Stimulated activated CD4-positive, alpha-beta T cell treated with anti-CD3 and anti-CD28 coated beads, Interleukin-1b, Interleukin-23, amount 100 ng/mL, for 4 hours (primary cell): ENCODE data around the gene BDP1.
A peak's percentile ranks its signal among the peaks of the same experiment; 100 is the strongest.
"Not testable (repeated sequence)": the region's sequence is repeated elsewhere in the genome, so short reads cannot be mapped to it uniquely, and the experiment has no call there.

Experiments
- DNase-seq, 2 donors: peaks; one replicate each; pipeline ENCODE4 v3.0.0-alpha.2; 2020; ENCODE audit warnings: low read depth in 2 of 2

The BDP1 gene, protein sequence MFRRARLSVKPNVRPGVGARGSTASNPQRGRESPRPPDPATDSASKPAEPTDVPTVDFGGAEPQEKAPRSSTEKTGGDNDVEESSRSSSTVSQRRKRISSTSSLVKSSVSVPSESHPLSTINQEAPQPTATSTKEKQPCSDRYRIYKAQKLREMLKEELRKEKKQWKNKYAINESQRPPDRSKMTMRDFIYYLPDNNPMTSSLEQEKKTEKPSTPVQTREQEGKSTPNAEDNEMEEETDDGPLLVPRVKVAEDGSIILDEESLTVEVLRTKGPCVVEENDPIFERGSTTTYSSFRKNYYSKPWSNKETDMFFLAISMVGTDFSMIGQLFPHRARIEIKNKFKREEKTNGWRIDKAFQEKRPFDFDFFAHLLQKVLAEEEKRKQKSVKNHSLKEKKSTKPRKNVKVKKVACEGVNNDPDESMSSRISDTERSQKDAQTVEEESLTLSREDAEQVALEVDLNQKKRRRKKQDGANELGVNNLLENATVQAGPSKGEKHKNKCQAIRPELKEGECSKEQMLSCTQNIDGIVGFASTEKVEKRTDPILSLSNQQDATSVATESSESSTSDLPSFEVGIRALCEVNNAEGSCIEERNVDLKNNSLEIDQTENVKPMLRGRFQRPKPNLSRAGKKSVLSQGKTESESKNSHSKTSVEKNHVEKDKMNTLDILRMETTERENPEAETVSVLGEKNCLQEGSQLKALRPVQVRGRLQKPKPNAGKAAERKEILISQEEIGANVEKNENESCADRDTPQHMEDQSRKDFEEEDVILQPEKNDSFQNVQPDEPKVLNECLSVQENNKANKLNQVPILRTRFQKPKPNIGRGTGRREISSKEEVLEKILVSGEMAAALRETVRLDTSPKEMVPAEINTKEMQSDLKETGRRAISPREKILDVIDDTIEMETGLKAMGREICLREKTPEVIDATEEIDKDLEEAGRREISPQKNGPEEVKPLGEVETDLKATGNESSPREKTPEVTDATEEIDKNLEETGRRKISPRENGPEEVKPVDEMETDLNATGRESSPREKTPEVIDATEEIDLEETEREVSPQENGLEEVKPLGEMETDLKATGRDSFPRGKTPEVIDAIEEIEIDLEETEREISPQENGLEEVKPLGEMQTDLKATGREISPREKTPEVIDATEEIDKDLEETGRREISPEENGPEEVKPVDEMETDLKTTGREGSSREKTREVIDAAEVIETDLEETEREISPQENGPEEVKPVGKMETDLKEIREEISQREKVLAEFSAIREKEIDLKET (N-terminal part only)

DNA sequence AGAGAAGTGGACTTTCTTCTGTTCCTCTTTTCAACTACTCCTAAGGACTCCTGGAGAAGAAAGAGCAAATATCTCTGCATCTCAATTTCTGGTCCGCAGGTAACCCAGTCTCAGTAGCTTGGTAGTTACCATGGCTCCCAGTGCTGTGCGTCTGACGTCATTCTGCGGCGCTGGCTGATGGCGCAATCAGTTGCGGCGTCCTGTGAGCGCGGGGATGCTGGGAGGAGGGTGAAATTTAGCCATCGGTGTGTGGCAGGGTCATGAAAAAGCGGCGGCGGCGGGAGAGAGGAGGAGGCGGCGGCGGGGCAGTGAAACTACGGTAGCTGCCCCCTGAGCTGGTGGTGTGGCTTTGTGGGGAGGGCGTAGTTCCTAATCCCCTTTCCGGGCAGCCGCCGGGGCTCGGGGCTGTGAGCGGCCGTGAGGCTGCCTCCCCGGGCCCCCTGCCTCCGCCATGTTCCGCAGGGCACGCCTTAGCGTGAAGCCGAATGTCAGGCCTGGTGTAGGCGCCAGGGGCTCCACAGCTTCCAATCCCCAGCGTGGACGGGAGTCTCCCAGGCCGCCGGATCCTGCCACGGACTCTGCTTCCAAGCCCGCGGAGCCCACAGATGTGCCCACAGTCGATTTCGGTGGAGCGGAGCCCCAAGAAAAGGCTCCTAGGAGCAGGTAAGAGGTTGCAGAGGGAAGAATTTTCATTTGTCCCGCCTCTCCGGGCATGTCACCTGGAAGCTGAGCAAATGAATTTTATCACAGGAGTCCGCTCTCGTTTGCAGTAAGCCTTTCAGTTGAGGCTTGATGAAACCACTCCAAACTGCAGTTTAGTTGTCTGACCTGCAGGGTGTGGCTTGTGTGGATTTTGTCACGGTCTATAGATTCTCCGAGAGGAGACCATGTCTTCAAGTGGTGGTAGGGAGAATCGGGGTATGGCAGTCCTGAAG is at the start of gene BDP1:
BDP1 (plus strand) TSS at position 225 of the 935 bp plus-strand sequence; CDS start at position 452, 227 bp downstream.
- peak; percentile 94 to 95 for DNase-seq

DNA sequence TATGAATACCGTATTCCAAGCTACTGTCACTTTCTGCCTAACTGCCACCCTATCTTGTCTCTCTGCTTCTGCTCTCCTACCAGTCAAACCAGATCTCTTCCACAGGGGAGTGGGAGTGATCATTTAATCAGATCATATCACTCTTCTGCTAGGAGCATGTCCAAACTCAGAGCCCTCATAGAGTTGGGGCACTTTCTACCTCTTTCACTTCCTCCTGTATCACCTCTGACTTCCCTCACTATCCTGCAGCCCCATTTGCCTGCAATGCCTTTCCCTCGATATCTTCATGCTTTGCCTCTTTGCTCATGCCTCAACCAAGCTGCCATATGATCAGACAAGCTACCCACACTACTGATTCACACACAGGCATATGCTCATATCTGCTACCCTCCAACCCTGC is 45.4 kb upstream of the BDP1 start:
- DNase-seq = not testable (repeated sequence)

DNA sequence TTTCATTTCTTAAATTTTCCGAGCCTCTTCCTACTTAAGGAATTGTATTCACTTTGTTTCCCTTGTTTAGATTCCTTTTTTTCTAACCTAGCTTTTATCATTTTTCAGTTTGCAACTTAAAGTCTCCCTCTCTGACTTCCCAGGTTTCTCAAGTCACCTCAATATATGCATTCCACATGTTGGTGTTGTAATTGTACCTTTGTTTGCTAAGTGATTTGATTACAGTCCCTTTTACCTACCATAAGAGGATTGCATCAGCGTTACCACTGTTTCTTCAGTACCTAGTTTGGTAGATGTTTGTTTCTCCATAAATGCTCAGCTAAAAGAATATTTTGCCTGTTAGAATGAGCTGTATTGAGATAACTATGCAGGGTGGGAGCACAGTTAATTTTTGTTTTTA is 39.8 kb upstream of the BDP1 start:
- not testable (repeated sequence) for DNase-seq

DNA sequence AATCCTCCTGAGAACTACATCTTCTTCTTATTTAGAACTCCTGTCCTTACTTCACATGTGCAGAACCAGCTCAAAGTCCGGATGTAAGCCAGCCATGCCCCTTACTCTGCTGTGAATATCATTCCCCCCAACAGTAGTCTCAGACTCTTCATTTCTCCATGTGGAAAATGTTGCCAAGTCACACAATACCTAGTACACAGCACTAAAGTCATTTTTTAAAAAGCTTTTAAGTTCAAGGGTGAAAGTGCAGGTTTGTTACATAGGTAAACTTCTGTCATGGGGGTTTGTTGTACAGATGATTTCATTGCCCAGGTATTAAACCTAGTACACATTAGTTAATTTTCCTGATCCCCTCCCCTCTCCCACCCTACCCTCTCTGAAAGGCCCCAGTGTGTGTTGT is 37.4 kb upstream of the BDP1 start:
- DNase-seq = not testable (repeated sequence)

DNA sequence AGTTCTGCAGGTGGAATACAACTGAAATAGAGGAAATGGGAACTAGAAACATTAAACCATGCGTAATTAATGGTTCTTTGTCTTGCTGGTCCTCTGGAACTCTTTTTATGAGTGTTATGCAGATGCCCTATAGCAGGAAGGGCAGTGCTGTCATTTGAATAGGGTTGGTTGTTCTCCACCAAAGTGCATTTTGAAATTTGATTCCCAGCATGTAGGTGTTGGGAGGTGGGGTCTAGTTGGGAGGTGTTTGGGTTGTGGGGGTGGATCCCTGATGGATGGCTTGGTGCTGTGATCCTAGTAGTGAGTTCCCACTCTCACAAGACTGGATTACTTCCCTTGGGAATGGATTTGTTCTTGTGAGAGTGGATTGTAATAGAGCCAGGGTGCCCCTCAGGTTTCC is 34.2 kb upstream of the BDP1 start:
- DNase-seq = not testable (repeated sequence)

DNA sequence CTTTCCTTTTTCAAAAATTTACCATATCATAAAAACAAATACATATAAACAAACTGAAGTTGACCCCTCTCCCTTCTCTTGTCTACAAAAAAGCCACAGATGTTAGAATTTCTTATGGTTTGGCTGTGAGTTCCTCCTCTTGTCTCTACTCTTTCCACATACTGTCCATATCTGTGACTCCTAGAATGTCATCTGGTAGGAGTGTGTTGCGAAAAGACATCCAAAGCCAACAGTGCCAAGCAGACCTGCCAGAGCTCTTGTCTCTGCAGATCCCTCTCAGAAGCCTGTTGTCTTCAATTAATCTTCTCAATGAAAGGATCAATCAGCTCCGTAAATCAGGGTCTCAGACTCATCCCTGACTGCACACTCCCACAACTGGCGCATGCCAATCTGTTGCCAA is 31.6 kb upstream of the BDP1 start:
- DNase-seq = not testable (repeated sequence)

DNA sequence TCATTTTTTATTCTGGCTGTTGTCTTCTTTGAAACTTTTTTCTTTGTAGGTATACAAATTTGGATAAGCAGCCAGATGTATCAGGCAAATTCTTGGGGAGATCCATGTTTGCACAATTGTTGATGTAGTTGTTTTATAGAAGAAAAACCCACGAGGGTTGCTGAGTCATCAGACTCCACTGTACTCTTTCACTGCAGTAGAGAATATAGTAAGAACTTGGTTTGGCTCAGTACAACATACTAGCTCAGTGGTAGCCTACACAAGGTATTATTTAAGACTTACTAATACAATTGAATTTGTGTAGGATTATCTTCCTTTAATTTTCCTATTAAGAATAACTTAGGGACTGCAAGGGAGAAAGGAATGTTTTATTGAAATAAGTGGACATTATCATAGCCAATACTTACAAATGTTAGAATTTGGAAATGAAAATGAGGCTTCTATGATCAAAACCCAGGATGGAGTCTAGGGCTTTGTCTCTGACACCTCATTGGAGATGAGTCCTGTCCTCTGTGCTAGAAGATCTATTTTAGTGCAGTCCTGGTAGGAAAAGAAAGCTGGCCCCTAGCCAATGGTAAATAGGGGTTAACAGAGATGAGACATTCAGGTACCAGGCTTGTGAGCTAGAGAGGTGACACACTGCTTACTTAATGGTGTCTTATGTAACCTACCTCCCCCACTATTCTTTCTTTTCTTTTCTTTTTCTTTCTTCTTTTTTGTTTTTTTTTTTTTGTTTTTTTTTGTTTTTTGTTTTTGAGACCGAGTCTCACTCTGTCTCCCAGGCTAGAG is 28.6 kb upstream of the BDP1 start:
- DNase-seq = not testable (repeated sequence)

DNA sequence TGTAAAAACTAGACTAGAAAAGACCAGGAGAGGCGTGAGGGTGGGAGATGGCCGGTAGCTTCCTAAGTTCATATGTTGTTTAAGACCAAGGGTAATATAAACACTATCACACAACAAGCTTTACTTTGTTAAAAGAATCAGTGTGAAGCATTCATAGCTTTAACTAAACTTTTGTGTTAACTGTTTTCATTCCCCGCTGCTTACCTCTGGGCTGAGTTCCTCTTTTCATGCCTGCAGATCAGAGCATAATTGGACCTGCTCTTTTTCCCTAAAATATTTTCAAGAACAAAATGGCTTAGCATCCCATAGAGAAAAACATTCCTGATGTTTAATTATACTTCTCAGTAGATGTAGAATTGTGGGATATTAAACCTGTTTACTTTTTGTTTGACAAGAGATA is 23.0 kb upstream of the BDP1 start:
- not testable (repeated sequence) for DNase-seq

DNA sequence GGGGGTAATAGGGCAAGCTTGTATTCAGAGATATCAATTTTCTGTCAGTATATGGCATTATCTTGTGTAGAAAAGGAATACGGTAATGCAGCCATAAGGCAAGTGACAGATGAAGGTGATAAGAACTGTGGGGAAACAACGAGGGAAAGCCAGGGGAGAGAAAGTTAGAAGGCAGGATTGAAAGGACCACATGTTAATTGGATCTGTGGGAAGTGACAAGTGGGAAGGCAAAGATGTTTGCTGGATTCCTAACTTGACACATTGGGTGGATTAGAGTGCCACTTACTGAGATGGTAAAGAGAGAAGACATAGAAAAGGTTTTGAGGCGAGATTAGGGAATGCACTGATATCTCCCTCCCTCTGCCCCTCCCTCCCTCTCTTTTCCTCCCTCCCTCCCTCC is 20.6 kb upstream of the BDP1 start:
- DNase-seq = not testable (repeated sequence)

DNA sequence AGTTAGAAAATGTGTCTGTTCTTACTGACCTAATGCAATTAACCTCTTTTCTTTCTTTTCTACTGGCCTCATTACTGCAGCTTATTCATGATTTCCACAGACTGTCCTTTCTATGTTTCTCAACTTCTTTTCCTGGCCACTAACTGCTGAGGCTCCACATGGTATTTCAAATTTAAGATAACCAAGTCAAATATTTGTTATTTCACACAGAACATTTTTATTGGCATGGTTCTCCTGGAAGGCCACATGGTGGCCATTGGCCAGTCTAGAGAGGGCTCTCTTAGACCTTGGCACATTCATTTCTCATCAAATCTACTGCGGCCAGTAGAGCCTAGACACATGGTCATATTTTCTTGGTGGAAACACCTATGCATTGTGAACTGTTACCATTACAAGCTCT is 13.9 kb upstream of the BDP1 start:
- not testable (repeated sequence) for DNase-seq

DNA sequence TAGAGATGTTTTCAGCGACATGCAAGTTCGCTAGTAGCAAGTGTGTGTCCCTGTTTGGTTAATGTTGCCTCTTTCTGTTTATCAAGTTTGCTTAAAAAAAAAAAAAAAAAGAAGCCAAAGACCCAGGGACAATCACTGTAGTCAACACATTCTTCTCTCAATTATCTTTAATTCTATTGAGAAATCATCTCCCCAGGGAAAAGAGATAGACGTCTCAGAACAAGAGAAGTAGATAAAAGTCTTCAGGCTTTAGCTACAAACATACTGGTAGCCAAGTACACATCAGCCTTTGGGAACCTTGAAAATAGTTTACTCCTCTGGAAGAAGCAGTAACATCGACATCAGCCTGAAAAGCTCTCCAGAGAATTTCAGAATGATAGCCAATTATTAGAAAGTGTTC is 11.6 kb upstream of the BDP1 start:
- not testable (repeated sequence) for DNase-seq

DNA sequence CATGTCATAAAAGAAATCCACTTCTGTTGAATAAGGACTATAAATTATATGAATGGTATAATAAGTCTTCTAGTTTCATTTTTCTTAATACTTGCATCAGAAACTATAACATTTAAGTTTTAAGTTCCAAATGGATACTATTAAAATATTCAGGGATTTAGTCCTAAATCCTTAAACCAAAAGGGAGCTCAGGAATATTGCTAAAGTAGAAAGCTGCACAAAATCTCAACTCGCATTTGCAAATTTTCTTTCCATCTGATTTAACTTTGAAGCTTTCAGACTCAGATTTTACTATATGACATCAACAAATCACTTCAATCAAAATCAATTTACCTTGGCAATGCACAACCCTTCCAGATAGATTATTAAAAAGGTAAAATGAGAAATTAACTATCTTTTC is 10.4 kb upstream of the BDP1 start:
- DNase-seq = not testable (repeated sequence)

DNA sequence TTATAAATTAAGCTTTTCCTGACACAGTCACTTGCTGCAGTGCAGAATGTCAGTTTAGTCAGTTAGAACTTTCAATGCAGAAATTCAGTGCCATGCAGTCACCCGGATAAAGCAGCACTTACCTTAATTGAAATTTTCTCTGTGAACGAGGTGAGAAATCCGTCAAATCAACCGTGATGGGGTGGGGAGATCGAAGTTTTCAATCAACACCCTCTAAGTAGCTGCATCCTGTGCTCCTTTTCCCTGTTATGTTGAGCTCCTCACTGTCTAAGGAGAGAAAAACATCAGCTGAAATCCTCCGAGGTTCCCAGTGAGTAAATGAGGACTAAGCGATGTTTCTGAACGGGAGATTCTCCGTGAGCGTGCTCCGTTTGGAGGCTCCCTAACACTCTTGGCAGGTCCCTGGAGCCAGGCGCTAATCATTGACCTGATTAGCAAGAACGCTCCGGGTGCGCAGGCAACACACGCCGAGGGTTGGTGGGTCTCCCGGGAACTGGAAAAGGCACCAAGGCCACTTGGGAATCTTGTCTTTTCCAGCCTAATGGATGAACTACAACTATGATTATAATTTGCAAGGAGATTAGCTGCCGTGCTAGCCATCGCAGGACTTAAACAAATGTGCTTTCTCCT is 9.8 kb upstream of the BDP1 start:
- DNase-seq = not testable (repeated sequence)

DNA sequence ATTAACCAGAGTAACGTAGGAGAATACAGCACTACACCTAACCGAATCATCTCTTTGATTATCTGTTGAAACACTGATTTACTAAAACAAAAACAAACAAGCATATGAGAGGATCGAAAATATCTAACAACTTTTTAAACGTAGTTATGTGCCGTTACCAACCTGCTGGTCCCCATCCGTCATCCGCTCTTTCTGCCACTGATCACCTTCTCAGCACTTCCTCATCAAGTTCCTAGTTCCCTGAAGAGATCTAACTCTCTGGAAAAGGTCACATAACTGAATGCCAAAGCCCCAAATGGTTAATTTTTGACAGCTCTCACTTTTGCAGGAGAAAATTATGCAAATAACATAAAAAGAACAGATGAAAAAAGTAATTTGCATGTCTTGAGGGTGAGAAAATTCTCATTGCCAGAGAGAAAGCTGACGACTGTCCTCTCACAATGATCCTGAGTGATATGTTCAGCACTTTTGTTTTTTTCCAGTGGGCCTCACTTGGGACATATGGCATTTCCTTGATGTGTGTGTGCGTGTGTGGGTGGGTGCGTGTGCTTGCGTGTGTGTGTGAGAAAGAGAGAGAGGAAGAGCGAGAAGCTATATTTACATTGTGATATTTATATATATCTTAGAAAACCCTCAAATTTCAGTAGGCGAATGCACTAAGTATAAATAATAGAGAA is 8.8 kb upstream of the BDP1 start:
- DNase-seq = not testable (repeated sequence)

DNA sequence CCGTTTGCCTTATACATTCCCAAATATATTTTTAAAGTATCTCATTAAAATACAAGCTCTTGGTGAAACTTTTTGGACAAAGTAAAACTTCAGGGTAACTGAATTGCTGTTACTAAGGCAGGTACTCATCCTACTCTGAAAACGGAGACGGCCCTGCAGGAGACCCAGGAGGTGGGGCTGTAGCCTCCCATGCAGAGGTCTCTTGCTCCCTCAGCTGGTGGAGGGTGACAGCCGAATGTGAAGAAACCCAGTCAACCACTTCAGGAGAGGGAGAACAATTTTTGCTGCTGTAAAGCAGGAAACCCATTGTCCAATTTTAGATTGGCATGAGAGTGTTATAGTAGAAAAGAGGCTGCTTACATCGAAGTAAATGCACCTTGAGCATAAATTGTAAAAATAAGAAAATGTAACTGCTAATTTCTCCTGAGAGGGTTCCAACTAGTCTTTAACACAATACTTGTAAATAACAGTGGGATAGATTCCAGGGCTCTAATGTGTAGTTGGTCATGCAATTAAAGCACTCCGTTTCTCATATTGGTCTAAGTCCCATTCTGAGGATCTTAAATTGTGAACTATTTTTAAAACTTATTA is 8.1 kb upstream of the BDP1 start:
- peak; percentile 18 for DNase-seq

DNA sequence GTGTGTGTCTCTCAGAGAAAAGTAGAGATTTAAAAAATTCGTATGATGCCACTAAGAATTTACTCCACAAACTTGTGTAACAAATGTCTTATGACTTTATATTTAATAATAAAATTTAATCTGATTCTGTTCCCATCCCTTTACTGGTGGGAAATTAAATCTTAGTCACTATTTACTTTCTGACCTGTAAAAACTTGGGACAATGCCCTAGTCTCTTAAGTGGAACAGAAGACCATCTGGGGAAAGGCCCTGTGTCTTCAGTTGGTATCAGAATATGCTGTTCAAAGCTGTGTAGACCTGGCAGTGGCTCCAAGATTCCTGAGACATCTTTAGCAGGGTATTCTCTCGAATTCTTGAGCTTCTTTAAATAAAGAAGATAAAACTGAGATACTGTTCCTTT is 2.6 kb upstream of the BDP1 start:
- DNase-seq = no peak

DNA sequence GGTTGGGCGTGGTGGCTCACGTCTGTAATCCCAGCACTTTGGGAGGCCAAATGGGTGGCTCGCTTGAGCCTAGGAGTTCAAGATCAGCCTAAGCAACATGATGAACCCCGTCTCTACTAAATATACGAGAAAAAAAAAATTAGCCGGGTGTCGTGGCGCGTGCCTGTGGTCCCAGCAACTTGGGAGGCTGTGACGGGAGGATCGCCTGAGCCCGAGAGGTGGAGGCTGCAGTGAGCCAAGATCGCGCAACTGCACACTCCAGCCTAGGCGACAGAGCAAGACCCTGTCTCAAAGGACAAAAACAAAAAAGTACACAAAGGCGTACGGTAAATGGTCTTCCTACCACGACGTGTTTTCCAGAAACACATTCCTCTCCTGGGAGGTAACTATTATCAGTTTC is 538 bp upstream of the BDP1 start:
- no peak for DNase-seq

DNA sequence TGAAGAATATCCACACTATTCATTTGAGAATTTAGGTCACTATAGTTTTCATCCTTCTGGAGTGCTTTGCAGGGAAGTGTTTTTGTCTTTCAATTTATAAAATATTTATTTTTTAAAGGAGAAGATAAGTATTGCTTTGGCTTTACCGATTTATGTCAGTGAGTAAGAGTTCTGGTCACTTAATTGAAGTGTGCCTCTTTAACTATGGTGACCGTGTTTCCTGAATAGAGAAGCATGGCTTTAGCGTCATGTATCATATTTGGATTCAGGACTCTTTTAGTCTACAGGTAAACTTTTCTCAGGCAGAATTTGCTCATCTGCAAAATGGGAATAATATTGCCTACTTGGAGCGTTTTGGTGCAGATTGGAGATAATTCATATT is 902 bp downstream of the BDP1 start:
- no peak for DNase-seq

DNA sequence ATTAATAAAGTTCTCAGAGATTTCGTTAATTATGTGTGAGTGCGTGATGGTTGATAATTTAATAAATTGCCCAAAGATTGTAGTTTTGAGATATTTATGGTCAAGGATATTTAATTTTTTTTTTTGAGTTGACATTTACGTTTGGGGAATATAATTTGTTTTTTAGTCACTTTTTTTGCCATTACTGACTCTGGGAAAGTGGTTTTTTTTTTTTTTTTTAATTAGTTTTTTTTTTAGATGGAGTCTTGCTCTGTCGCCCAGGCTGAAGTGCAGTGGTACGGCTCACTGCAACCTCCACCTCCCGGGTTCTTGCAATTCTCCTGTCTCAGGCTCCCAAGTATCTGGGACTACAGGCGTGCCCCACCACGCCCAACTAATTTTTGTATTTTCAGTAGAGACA is 1.7 kb downstream of the BDP1 start:
- DNase-seq = no peak
